Natural killer cell treated with Interleukin-12 subunit alpha and Interleukin-12 subunit beta and Interleukin-15 and Interleukin-18, amount 100 ng/mL, for 72 hours (primary cell): Measurements from ENCODE around the gene FAM184B. TPM values are rescaled to one million over a fixed set of nuclear protein-coding genes. Genes with fewer than 3 reads are reported as not detected.
"Not testable (repeated sequence)": the region's sequence is repeated elsewhere in the genome, so short reads cannot be mapped to it uniquely, and the experiment has no call there.

Source experiments
- ATAC-seq, 2 donors: fragments of 150-1000 bp; cut with Tn5 transposase in 1 of 2; sonication (Bioruptor Pico), chemical (Tn5 transposase) in 1 of 2; 2 replicates each; pipeline ENCODE4 v1.10.0; 2021
- DNase-seq: peaks from one replicate; pipeline ENCODE4 v3.0.0; 2022; ENCODE audit warnings: low spot score
- H3K27ac Mint-ChIP-seq, 2 donors: 1 replicate in 1 of 2; 2 replicates in 1 of 2; pipeline ENCODE4 v1.8.0; 2022; ENCODE audit warnings: mixed read lengths in 2 of 2, mild to moderate bottlenecking in 1 of 2, moderate library complexity in 1 of 2
- H3K27me3 Mint-ChIP-seq, 2 donors: 1 replicate in 1 of 2; 2 replicates in 1 of 2; pipeline ENCODE4 v1.8.0; 2022; ENCODE audit warnings: mixed read lengths in 2 of 2
- H3K36me3 Mint-ChIP-seq: one replicate; pipeline ENCODE4 v1.8.0; 2022; ENCODE audit warnings: mixed read lengths
- H3K4me1 Mint-ChIP-seq, 2 donors: 1 replicate in 1 of 2; 2 replicates in 1 of 2; pipeline ENCODE4 v1.8.0; 2022; ENCODE audit warnings: low read depth in 2 of 2, mixed read lengths in 2 of 2, mild to moderate bottlenecking in 1 of 2
- H3K4me3 Mint-ChIP-seq: one replicate; pipeline ENCODE4 v1.8.0; 2022; ENCODE audit warnings: mixed read lengths
- H3K9me3 Mint-ChIP-seq: 2 replicates; pipeline ENCODE4 v1.8.0; 2022; ENCODE audit warnings: mixed read lengths
- total RNA-seq, 2 donors: library from RNA; stranded (reverse); gene quantifications; one replicate each; pipeline ENCODE4 v1.2.3, GENCODE V29; 2022

The FAM184B gene
- total RNA-seq, 2 donors from 2014 or later = not detected

GRCh38 chr4:17721496-17722355, 59.7 kb downstream of the FAM184B start:
- DNase-seq (no peak), ATAC-seq (no peak)
- no peaks in the 10 kb centered on the region for H3K9me3 Mint-ChIP-seq
- peaks cover 9 to 11% of the 10 kb centered on the region in 2 donors for H3K27me3 Mint-ChIP-seq
- H3K4me3 Mint-ChIP-seq = no peak overlapping the region
- H3K36me3 Mint-ChIP-seq = no peaks in the 10 kb centered on the region
- H3K27ac Mint-ChIP-seq = no peak overlapping the region
- H3K4me1 Mint-ChIP-seq = no peaks in the 10 kb centered on the region

GRCh38 chr4:17719106-17719505, 62.3 kb downstream of the FAM184B start:
- Mint-ChIP-seq H3K4me1 (no peaks in the 10 kb centered on the region), H3K4me3 (no peak overlapping the region), H3K9me3 (no peaks in the 10 kb centered on the region), H3K27me3 (peaks cover 9 to 11% of the 10 kb centered on the region in 2 donors), H3K27ac (no peak overlapping the region), H3K36me3 (no peaks in the 10 kb centered on the region)
- ATAC-seq (no peak), DNase-seq (no peak)

GRCh38 chr4:17718471-17718870, 63.0 kb downstream of the FAM184B start:
- peaks cover 9 to 11% of the 10 kb centered on the region in 2 donors for H3K27me3 Mint-ChIP-seq
- H3K4me1 Mint-ChIP-seq = no peaks in the 10 kb centered on the region
- H3K27ac Mint-ChIP-seq = no peak overlapping the region
- H3K4me3 Mint-ChIP-seq = no peak overlapping the region
- ATAC-seq (no peak), DNase-seq (no peak)
- no peaks in the 10 kb centered on the region for H3K36me3 Mint-ChIP-seq
- no peaks in the 10 kb centered on the region for H3K9me3 Mint-ChIP-seq

- H3K4me1 Mint-ChIP-seq = no peaks in the 10 kb centered on the region
These were observed 64.1 kb downstream of the FAM184B start for GRCh38 chr4:17717301-17717700.

GRCh38 chr4:17715511-17715910, 65.9 kb downstream of the FAM184B start:
- Mint-ChIP-seq H3K27me3 (peaks cover 9 to 15% of the 10 kb centered on the region in 2 donors), H3K4me3 (no peak overlapping the region), H3K27ac (no peak overlapping the region), H3K4me1 (no peaks in the 10 kb centered on the region), H3K9me3 (no peaks in the 10 kb centered on the region), H3K36me3 (no peaks in the 10 kb centered on the region)
- DNase-seq (no peak), ATAC-seq (no peak)

More at GRCh38 chr4:17717301-17717700, 64.1 kb downstream of the FAM184B start:
- no peaks in the 10 kb centered on the region for H3K36me3 Mint-ChIP-seq
- ATAC-seq (no peak), DNase-seq (no peak)
- peaks cover 9 to 11% of the 10 kb centered on the region in 2 donors for H3K27me3 Mint-ChIP-seq
- H3K27ac Mint-ChIP-seq = no peak overlapping the region
- no peaks in the 10 kb centered on the region for H3K9me3 Mint-ChIP-seq
- H3K4me3 Mint-ChIP-seq = no peak overlapping the region

- Mint-ChIP-seq H3K36me3 (no peaks in the 10 kb centered on the region), H3K9me3 (no peaks in the 10 kb centered on the region), H3K4me3 (no peak overlapping the region), H3K27me3 (peaks cover 7 to 8% of the 10 kb centered on the region in 2 donors), H3K4me1 (no peaks in the 10 kb centered on the region), H3K27ac (no peak overlapping the region)
- DNase-seq (no peak), ATAC-seq (no peak)
These were observed 67.6 kb downstream of the FAM184B start for GRCh38 chr4:17713779-17714178.

- DNase-seq (no peak), ATAC-seq (no peak)
- no peak overlapping the region for H3K27ac Mint-ChIP-seq
- no peaks in the 10 kb centered on the region for H3K4me1 Mint-ChIP-seq
- no peaks in the 10 kb centered on the region for H3K36me3 Mint-ChIP-seq
- H3K27me3 Mint-ChIP-seq = peaks cover 5 to 7% of the 10 kb centered on the region in 2 donors
- H3K4me3 Mint-ChIP-seq = no peak overlapping the region
- H3K9me3 Mint-ChIP-seq = no peaks in the 10 kb centered on the region
These were observed 69.3 kb downstream of the FAM184B start for GRCh38 chr4:17712166-17712565.

- not testable (repeated sequence) for H3K36me3 Mint-ChIP-seq, H3K4me3 Mint-ChIP-seq, H3K27ac Mint-ChIP-seq, DNase-seq, H3K27me3 Mint-ChIP-seq, ATAC-seq, H3K9me3 Mint-ChIP-seq, H3K4me1 Mint-ChIP-seq
These were observed 70.2 kb downstream of the FAM184B start for GRCh38 chr4:17711206-17711605.

GRCh38 chr4:17709763-17710068, 71.7 kb downstream of the FAM184B start:
- no peak for DNase-seq
- H3K4me1 Mint-ChIP-seq = no peaks in the 10 kb centered on the region
- H3K9me3 Mint-ChIP-seq = no peaks in the 10 kb centered on the region
- ATAC-seq = no peak
- no peak overlapping the region for H3K27ac Mint-ChIP-seq
- no peaks in the 10 kb centered on the region for H3K36me3 Mint-ChIP-seq
- no peak overlapping the region for H3K4me3 Mint-ChIP-seq
- peaks cover 5 to 7% of the 10 kb centered on the region in 2 donors for H3K27me3 Mint-ChIP-seq

- no peak overlapping the region for H3K4me3 Mint-ChIP-seq
- ATAC-seq = no peak
- DNase-seq = no peak
- H3K36me3 Mint-ChIP-seq = no peaks in the 10 kb centered on the region
- peaks cover 5 to 7% of the 10 kb centered on the region in 2 donors for H3K27me3 Mint-ChIP-seq
- no peaks in the 10 kb centered on the region for H3K9me3 Mint-ChIP-seq
- no peak overlapping the region for H3K27ac Mint-ChIP-seq
- H3K4me1 Mint-ChIP-seq = no peaks in the 10 kb centered on the region
These were observed 72.2 kb downstream of the FAM184B start for GRCh38 chr4:17708992-17709762.

GRCh38 chr4:17707671-17708070, 73.8 kb downstream of the FAM184B start:
- Mint-ChIP-seq H3K4me3 (no peak overlapping the region), H3K36me3 (no peaks in the 10 kb centered on the region), H3K27ac (no peak overlapping the region), H3K9me3 (no peaks in the 10 kb centered on the region), H3K4me1 (no peaks in the 10 kb centered on the region), H3K27me3 (peaks cover 5 to 7% of the 10 kb centered on the region in 2 donors)
- no peak for DNase-seq
- no peak for ATAC-seq

GRCh38 chr4:17705107-17705506, 76.3 kb downstream of the FAM184B start:
- H3K4me3 Mint-ChIP-seq = no peak overlapping the region
- peaks cover 0 to 4% of the 10 kb centered on the region in 2 donors for H3K27me3 Mint-ChIP-seq
- no peak overlapping the region for H3K27ac Mint-ChIP-seq
- DNase-seq (no peak), ATAC-seq (no peak)
- H3K36me3 Mint-ChIP-seq = no peaks in the 10 kb centered on the region
- H3K4me1 Mint-ChIP-seq = no peaks in the 10 kb centered on the region
- no peaks in the 10 kb centered on the region for H3K9me3 Mint-ChIP-seq

- no peak overlapping the region for H3K27ac Mint-ChIP-seq
- H3K4me1 Mint-ChIP-seq = no peaks in the 10 kb centered on the region
- H3K9me3 Mint-ChIP-seq = peaks cover 3% of the 10 kb centered on the region
- no peak for ATAC-seq
- H3K4me3 Mint-ChIP-seq = no peak overlapping the region
- no peak for DNase-seq
- peaks cover 0 to 13% of the 10 kb centered on the region in 2 donors for H3K27me3 Mint-ChIP-seq
- peaks cover 5% of the 10 kb centered on the region for H3K36me3 Mint-ChIP-seq
These were observed 77.3 kb downstream of the FAM184B start for GRCh38 chr4:17704020-17704650.

- ATAC-seq (no peak), DNase-seq (no peak)
- peaks cover 6% of the 10 kb centered on the region for H3K9me3 Mint-ChIP-seq
- peaks cover 9% of the 10 kb centered on the region for H3K36me3 Mint-ChIP-seq
- no peak overlapping the region for H3K27ac Mint-ChIP-seq
- no peak overlapping the region for H3K4me3 Mint-ChIP-seq
- no peaks in the 10 kb centered on the region for H3K4me1 Mint-ChIP-seq
- peaks cover 0 to 23% of the 10 kb centered on the region in 2 donors for H3K27me3 Mint-ChIP-seq
These were observed 78.8 kb downstream of the FAM184B start for GRCh38 chr4:17702641-17703040.
